NCI-H2107 treated with DMSO at 0.1 percent for 48 hours (cell line): ENCODE data around the gene PLA2G2C.
"Not testable (repeated sequence)": the region's sequence is repeated elsewhere in the genome, so short reads cannot be mapped to it uniquely, and the experiment has no call there.

Experiments
- DNase-seq: peaks from one replicate; lab custom pipeline; 2025; ENCODE audit not compliant: unreplicated experiment; lab: John Stamatoyannopoulos, UW

The PLA2G2C gene

GRCh38 chr1:20185834-20186782 lies at the start of gene PLA2G2C, which contains the start of gene UBXN10:
PLA2G2C (minus strand) TSS chr1:20186518; CDS start chr1:20177363, 9,155 bp downstream.
UBXN10 (plus strand) TSS chr1:20186096; CDS start chr1:20190562, 4,466 bp downstream.
- DNase-seq: no peak

GRCh38 chr1:20234788-20235535 lies 48.6 kb upstream of the PLA2G2C start:
- DNase-seq: no peak

GRCh38 chr1:20233866-20234265 lies 47.5 kb upstream of the PLA2G2C start:
- DNase-seq: no peak

GRCh38 chr1:20233394-20233793 lies 47.1 kb upstream of the PLA2G2C start:
- DNase-seq: no peak

- DNase-seq: not testable (repeated sequence)
These were observed 46.2 kb upstream of the PLA2G2C start for GRCh38 chr1:20232564-20232963.

GRCh38 chr1:20229171-20229570 lies 42.9 kb upstream of the PLA2G2C start:
- no peak for DNase-seq

- DNase-seq: no peak
These were observed 42.1 kb upstream of the PLA2G2C start for GRCh38 chr1:20228314-20228825.

GRCh38 chr1:20227704-20228103 lies 41.4 kb upstream of the PLA2G2C start:
- DNase-seq: no peak

- DNase-seq: no peak
These were observed 38.2 kb upstream of the PLA2G2C start for GRCh38 chr1:20224546-20224945.

GRCh38 chr1:20223551-20224419 lies 37.5 kb upstream of the PLA2G2C start:
- peak; percentile 63 for DNase-seq

GRCh38 chr1:20223106-20223505 lies 36.8 kb upstream of the PLA2G2C start:
- no peak for DNase-seq

- peak; percentile 46 for DNase-seq
These were observed 33.7 kb upstream of the PLA2G2C start for GRCh38 chr1:20220036-20220435.

- DNase-seq: not testable (repeated sequence)
These were observed 32.7 kb upstream of the PLA2G2C start for GRCh38 chr1:20219053-20219452.

GRCh38 chr1:20216574-20216973 lies 30.3 kb upstream of the PLA2G2C start:
- peak; percentile 38 for DNase-seq

GRCh38 chr1:20215716-20216115 lies 29.4 kb upstream of the PLA2G2C start:
- no peak for DNase-seq

GRCh38 chr1:20212685-20213331 lies 26.5 kb upstream of the PLA2G2C start:
- DNase-seq: peak; percentile 52

- DNase-seq: no peak
These were observed 25.9 kb upstream of the PLA2G2C start for GRCh38 chr1:20212085-20212684.

- no peak for DNase-seq
These were observed 25.2 kb upstream of the PLA2G2C start for GRCh38 chr1:20211511-20211931.

- DNase-seq: no peak
These were observed 24.6 kb upstream of the PLA2G2C start for GRCh38 chr1:20210736-20211460.
